Lower leg skin (tissue), 4 donors: ENCODE measurements around the gene TRMT6. TPM values are rescaled to one million over a fixed set of nuclear protein-coding genes. Genes with fewer than 3 reads are reported as not detected.

ENCODE experiments used
- DNase-seq, 2 donors: peaks; one replicate each; pipeline ENCODE4 v3.0.0-alpha.2; 2019; ENCODE audit warnings: low spot score in 2 of 2
- H3K4me3 ChIP-seq: fragments of 200-600 bp; sonication (generic); 2 replicates; pipeline ENCODE4 v1.5.1; 2017; ENCODE audit warnings: mild to moderate bottlenecking, low read depth; ENCODE audit not compliant: poor library complexity, severe bottlenecking
- POLR2A ChIP-seq, 2 donors: fragments of 450-650 bp; IDR thresholded peaks; one replicate each; pipeline ENCODE4 v1.6.1; 2016 to 2017; ENCODE audit warnings: antibody characterized with exemption in 2 of 2, mild to moderate bottlenecking in 1 of 2, moderate library complexity in 1 of 2
- WGBS, 2 donors: methylation state at CpG; one replicate each; pipeline ENCODE4 v1.1.5; 2018; 5-methylcytosine and 5-hydroxymethylcytosine counted together
- intact Hi-C: fragments of 100-400 bp; cut with DNase I; formaldehyde crosslinking; loops from one replicate; pipeline ENCODE4 v1.15.0; 2023; ENCODE audit warnings: low total_unique reads
- total RNA-seq, 4 donors: library from RNA; depleted of rRNA; stranded (reverse); fragments of >200 nt; gene quantifications; one replicate each; pipeline ENCODE4 v1.1.0, GENCODE V29; 2016
- TF ChIP-seq, protein P1 (sequence below), 3 donors: fragments of 450-650 bp; IDR thresholded peaks; one replicate each; pipeline ENCODE4 v1.5.1; 2016; ENCODE audit warnings: antibody characterized with exemption in 3 of 3, mild to moderate bottlenecking in 3 of 3, moderate library complexity in 2 of 3

Gene TRMT6
- total RNA-seq, 4 donors from 2014 or later, result 10.2 to 16.1 (median 11.4) TPM

DNA sequence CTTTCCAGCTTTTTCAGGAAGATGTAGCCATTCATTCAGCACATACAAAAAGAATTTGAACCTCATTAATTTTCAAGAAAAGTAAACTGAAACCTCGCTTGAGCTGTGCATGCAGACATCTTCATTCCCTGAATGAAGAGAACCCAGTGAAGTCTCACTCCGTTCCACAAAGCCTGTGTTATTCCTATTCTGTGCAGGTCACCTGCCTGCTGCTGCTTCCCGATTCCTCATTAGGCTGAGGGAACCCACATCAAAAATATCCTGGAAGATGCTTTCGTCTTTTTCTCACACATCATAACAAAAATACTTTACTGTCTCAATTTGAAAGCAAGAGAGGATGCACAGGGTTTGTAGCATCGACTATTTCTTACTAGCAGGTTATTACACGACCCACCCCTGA, 40.1 kb downstream of the TRMT6 start:
- WGBS, 2 donors, result 70 to 74% methylated on average over 6 of the region's 6 CpGs
- TF ChIP-seq, protein P1, sequence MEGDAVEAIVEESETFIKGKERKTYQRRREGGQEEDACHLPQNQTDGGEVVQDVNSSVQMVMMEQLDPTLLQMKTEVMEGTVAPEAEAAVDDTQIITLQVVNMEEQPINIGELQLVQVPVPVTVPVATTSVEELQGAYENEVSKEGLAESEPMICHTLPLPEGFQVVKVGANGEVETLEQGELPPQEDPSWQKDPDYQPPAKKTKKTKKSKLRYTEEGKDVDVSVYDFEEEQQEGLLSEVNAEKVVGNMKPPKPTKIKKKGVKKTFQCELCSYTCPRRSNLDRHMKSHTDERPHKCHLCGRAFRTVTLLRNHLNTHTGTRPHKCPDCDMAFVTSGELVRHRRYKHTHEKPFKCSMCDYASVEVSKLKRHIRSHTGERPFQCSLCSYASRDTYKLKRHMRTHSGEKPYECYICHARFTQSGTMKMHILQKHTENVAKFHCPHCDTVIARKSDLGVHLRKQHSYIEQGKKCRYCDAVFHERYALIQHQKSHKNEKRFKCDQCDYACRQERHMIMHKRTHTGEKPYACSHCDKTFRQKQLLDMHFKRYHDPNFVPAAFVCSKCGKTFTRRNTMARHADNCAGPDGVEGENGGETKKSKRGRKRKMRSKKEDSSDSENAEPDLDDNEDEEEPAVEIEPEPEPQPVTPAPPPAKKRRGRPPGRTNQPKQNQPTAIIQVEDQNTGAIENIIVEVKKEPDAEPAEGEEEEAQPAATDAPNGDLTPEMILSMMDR (IDR thresholded peaks at IDR 0.05), result no peak
- no peak for TF ChIP-seq POLR2A (IDR thresholded peaks at IDR 0.05)
- DNase-seq, result no peak
- intact Hi-C loops, result no loop called here
- no peak overlapping the region for H3K4me3 ChIP-seq

DNA sequence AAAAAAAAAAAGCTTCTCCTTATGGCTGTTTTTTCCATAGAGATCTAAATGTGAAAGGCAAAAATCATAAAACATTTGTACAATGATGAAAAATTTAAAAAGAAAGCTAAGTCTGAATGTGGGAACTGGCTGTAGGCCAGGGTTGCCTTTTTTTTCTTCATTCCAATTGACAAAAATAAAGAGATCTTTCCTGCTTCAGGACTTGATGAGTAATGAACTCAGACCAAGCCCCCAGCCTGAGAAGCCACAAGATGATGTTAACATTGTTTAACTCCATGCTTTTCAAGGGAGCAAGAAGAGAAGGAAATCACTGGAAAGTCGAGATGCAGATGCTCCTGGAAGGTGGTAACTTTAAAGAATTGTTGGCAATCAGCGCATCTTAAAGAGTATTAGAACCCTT, 41.4 kb downstream of the TRMT6 start:
- H3K4me3 ChIP-seq, result no peak overlapping the region
- TF ChIP-seq, protein P1 (IDR thresholded peaks at IDR 0.05), result no peak
- no peak for TF ChIP-seq POLR2A (IDR thresholded peaks at IDR 0.05)
- WGBS, 2 donors, result 63 to 75% methylated on average over 2 of the region's 2 CpGs
- no peak for DNase-seq
- intact Hi-C loops, result no loop called here

DNA sequence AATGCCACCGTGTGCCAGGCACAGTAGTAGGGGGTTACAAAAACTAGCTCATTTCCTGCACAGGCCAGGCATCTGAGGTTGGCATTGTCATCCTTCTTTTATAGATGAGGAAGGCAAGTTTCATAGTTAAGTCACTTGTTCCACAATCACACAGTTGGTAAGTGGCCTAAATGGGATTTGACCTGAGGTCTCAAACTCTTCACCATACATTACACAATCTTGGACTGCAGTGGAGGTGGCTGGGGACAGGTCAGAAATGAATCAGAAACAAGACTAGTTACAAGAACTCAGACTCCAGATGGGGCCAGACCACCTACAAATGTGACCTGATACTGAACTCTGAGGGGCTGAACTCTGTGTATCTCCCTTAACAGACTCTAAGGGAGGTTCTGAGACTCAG, 49.4 kb downstream of the TRMT6 start:
- 68 to 77% methylated on average over 1 of the region's 1 CpG for WGBS, 2 donors
- intact Hi-C loops, result no loop called here
- no peak for TF ChIP-seq POLR2A (IDR thresholded peaks at IDR 0.05)
- no peak for DNase-seq
- H3K4me3 ChIP-seq, result no peak overlapping the region

DNA sequence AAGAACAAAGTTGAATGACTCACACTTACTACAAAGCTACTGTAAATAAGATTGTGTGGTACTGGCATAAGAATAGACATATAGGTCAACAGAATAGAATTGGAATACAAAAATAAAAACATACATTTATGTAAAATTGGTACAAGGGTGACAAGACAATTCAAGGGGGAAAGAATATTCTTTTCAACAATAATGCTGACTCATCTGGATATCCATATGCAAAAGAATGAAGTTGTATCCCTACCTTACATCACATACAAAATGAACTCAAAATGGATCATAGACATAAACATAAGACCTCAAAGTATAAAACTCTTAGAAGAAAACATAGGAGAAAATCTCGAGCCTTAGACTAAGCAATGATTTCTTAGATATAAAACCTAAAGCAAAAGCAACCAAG, 50.9 kb downstream of the TRMT6 start:
- no peak for TF ChIP-seq POLR2A (IDR thresholded peaks at IDR 0.05)
- TF ChIP-seq, protein P1 (IDR thresholded peaks at IDR 0.05), result no peak
- intact Hi-C loops, result no loop called here
- no peak for DNase-seq

DNA sequence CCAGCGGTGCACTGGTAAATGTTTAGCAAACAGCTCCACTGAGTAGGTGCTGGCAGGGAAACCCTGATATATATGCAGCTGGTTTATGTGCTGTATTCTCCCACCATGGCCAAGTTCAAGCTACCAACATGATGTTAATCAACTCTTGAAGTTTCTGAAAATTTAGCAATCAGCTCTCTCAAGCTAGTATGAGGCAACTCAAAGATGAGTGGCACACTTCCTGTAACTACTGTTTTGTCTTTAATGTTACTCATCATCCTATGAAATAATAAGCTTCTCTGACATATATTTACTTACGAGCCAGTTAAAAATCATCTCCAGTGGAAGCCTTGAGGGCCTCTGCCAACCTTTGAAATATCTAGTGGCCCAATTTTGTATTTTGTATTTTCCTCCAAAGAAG, 54.7 kb downstream of the TRMT6 start:
- WGBS, 2 donors, result 86 to 88% methylated on average over 2 of the region's 2 CpGs
- DNase-seq, result no peak
- intact Hi-C loops, result no loop called here
- no peak for TF ChIP-seq POLR2A (IDR thresholded peaks at IDR 0.05)
- H3K4me3 ChIP-seq, result no peak overlapping the region

More for the DNA sequence above, 50.9 kb downstream of the TRMT6 start:
- H3K4me3 ChIP-seq, result no peak overlapping the region
- 54 to 67% methylated on average over 1 of the region's 1 CpG for WGBS, 2 donors

DNA sequence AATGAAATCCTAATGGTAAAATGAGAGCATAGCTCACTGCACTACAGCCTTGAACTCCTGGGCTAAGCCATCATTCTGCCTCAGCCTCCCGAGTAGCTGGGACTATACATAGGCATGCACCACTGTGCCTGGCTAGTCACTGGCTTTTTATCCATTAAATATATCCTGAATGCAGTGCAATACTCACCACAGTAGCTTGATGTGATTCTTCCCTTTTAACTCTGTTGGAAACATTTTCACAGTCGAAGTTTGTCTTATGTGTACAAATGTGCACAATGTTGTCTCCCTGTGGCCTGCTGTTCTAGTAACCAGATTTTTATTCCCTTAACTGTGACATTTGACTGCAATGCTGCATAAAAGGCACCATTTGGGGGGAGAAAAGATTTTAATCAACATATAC, 56.7 kb downstream of the TRMT6 start:
- intact Hi-C loops, result no loop called here
- TF ChIP-seq, protein P1 (IDR thresholded peaks at IDR 0.05), result no peak
- no peak for TF ChIP-seq POLR2A (IDR thresholded peaks at IDR 0.05)
- WGBS, 2 donors, result 81 to 87% methylated on average over 2 of the region's 2 CpGs
- DNase-seq, result no peak
- no peak overlapping the region for H3K4me3 ChIP-seq

DNA sequence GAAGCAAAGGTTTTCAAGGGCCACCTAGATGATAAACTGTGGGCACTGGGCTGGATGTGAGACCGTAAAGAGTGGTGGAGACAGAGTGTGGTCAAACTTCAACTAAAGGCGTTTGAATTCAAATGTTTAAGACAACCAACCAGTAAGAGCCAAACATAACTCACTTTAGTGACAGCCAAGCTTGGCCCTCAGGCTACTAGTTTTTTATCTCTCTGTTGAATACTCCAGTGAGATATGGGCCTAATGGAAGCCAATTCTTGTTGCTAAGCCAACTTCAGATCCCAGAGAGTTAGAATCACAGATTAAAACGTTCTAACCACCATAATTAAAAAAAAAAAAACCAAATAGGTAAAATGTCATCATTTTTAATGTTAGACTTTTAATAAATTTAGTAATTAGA, 57.3 kb downstream of the TRMT6 start:
- intact Hi-C loops, result no loop called here
- H3K4me3 ChIP-seq, result no peak overlapping the region
- TF ChIP-seq, protein P1 (IDR thresholded peaks at IDR 0.05), result no peak
- no peak for TF ChIP-seq POLR2A (IDR thresholded peaks at IDR 0.05)
- 46 to 49% methylated on average over 3 of the region's 3 CpGs for WGBS, 2 donors
- no peak for DNase-seq
